LNCAP (cell line): Measurements from ENCODE around the gene UROC1.

Experiments used
- CTCF ChIP-seq: fragments of 450-650 bp; IDR thresholded peaks from 2 replicates; pipeline ENCODE4 v1.5.1; 2017; ENCODE audit warnings: mild to moderate bottlenecking

The UROC1 gene

GRCh38 chr3:126440709-126440995 lies 76.9 kb downstream of the UROC1 start:
- no peak for TF ChIP-seq CTCF

GRCh38 chr3:126439968-126440708 lies 77.4 kb downstream of the UROC1 start:
- no peak for TF ChIP-seq CTCF

- TF ChIP-seq CTCF, result no peak
Observed at GRCh38 chr3:126439346-126439967, 78.1 kb downstream of the UROC1 start.

GRCh38 chr3:126438746-126439145 lies 78.8 kb downstream of the UROC1 start:
- no peak for TF ChIP-seq CTCF

GRCh38 chr3:126438186-126438585 lies 79.4 kb downstream of the UROC1 start:
- TF ChIP-seq CTCF, result no peak

GRCh38 chr3:126436826-126437717 lies 80.5 kb downstream of the UROC1 start:
- no peak for TF ChIP-seq CTCF

- no peak for TF ChIP-seq CTCF
Observed at GRCh38 chr3:126435456-126436315, 81.9 kb downstream of the UROC1 start.
